ENCODE results near the gene GABARAPL1.
"Not testable (repeated sequence)": the region's sequence is repeated elsewhere in the genome, so short reads cannot be mapped to it uniquely, and the experiment has no call there.

The GABARAPL1 gene

GRCh38 chr12:10204495-10204894 lies 8.2 kb upstream of the GABARAPL1 start:
- DNase-seq = not testable (repeated sequence)

- no peak for DNase-seq
Measured at GRCh38 chr12:10205220-10205807, 7.4 kb upstream of the GABARAPL1 start.

GRCh38 chr12:10207136-10207535 lies 5.5 kb upstream of the GABARAPL1 start:
- no peak for DNase-seq

GRCh38 chr12:10210225-10210624 lies 2.5 kb upstream of the GABARAPL1 start:
- no peak for DNase-seq

- no peak for DNase-seq
Measured at GRCh38 chr12:10211101-10211939, 1.4 kb upstream of the GABARAPL1 start.

GRCh38 chr12:10211940-10212738 lies 538 bp upstream of the GABARAPL1 start:
- DNase-seq = peak; percentile 84

- peak; percentile 73 for DNase-seq
Measured at GRCh38 chr12:10213168-10214135, 775 bp downstream of the GABARAPL1 start.

- no peak for DNase-seq
Measured at GRCh38 chr12:10214136-10214894, 1.6 kb downstream of the GABARAPL1 start.

- DNase-seq = no peak
Measured at GRCh38 chr12:10214895-10215267, 2.2 kb downstream of the GABARAPL1 start.

GRCh38 chr12:10215436-10215835 lies 2.8 kb downstream of the GABARAPL1 start:
- no peak for DNase-seq

GRCh38 chr12:10215946-10216345 lies 3.3 kb downstream of the GABARAPL1 start:
- DNase-seq = not testable (repeated sequence)

- no peak for DNase-seq
Measured at GRCh38 chr12:10218021-10218420, 5.3 kb downstream of the GABARAPL1 start.

GRCh38 chr12:10220398-10221077 lies 7.9 kb downstream of the GABARAPL1 start:
- DNase-seq = no peak

GRCh38 chr12:10221846-10222245 lies 9.2 kb downstream of the GABARAPL1 start:
- DNase-seq = no peak

GRCh38 chr12:10223208-10223607 lies 10.5 kb downstream of the GABARAPL1 start:
- no peak for DNase-seq

- DNase-seq = not testable (repeated sequence)
Measured at GRCh38 chr12:10225426-10225825, 12.7 kb downstream of the GABARAPL1 start.

GRCh38 chr12:10226086-10226485 lies 13.4 kb downstream of the GABARAPL1 start:
- no peak for DNase-seq

- DNase-seq = no peak
Measured at GRCh38 chr12:10226731-10227130, 14.1 kb downstream of the GABARAPL1 start.

- no peak for DNase-seq
Measured at GRCh38 chr12:10227648-10228047, 15.0 kb downstream of the GABARAPL1 start.

GRCh38 chr12:10234562-10234961 lies 21.9 kb downstream of the GABARAPL1 start:
- DNase-seq = no peak

All from effector CD4-positive, alpha-beta T cell (primary cell).